Measurements from ENCODE around the gene TPK1. TPM values are rescaled to one million over a fixed set of nuclear protein-coding genes. Genes with fewer than 3 reads are reported as not detected.

Gene TPK1
- total RNA-seq, 1 donor from 2014 or later: 7.3 TPM

DNA sequence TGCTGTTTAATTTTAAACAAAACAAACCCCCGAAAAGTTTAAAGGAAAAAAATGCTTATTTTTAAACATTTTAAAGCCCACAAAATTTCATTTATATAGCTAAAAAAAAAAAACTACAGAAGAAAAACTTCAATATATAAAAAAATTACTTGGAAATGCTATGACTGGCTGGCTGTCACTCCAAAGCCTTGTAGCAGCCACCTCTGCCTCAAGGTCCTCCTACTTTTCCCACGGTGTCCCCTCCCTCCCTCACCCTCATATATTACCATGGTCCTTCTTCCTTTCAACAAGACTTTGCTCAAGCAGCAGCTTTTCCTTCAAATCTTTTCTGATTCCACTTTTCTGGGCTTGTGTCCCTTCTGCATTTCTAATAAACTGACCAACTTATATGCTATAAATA lies 122.0 kb downstream of the TPK1 start:
- Histone ChIP-seq H3K9me3 (ENCODE audit: control insufficient read depth in 3 of 3, low read length in 3 of 3) (no peaks in the 10 kb centered on the region), H3K27ac (ENCODE audit: low read depth, low read length) (no peak overlapping the region), H3K9ac (ENCODE audit: low read depth in 1 of 3, low read length in 3 of 3) (no peak overlapping the region), H3K27me3 (ENCODE audit: control insufficient read depth in 3 of 3, insufficient read depth in 3 of 3, low read length in 3 of 3) (no peaks in the 10 kb centered on the region), H3K4me1 (ENCODE audit: control insufficient read depth in 3 of 3, insufficient read depth in 3 of 3, low read length in 3 of 3) (no peaks in the 10 kb centered on the region), H3K36me3 (ENCODE audit: control insufficient read depth in 3 of 3, insufficient read depth in 3 of 3, low read length in 3 of 3) (no peaks in the 10 kb centered on the region), H3K4me3 (ENCODE audit: low read length in 3 of 3) (no peak overlapping the region)

DNA sequence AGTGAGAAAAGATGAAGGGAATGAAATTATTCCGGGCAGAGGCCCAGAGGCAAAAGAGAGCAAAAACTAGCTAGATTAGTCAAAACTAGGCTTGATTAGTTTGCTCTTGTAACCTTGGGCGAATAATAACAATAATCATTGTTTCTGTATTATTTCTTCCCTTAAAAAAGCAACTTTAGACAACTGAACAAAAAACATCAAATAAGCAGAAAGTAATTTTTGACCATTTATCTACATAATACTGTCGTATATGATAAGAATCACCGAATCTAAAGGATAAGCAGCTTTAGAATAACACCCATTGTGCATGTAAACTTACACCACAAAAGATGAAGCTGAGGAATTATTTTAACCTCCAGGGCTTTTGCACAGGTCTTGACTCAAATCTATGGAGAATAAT lies 125.1 kb downstream of the TPK1 start:
- H3K27me3 ChIP-seq (ENCODE audit: control insufficient read depth in 3 of 3, insufficient read depth in 3 of 3, low read length in 3 of 3): no peaks in the 10 kb centered on the region
- H3K4me1 ChIP-seq (ENCODE audit: control insufficient read depth in 3 of 3, insufficient read depth in 3 of 3, low read length in 3 of 3): no peaks in the 10 kb centered on the region
- H3K4me3 ChIP-seq (ENCODE audit: low read length in 3 of 3): no peak overlapping the region
- H3K9ac ChIP-seq (ENCODE audit: low read depth in 1 of 3, low read length in 3 of 3): no peak overlapping the region
- H3K36me3 ChIP-seq (ENCODE audit: control insufficient read depth in 3 of 3, insufficient read depth in 3 of 3, low read length in 3 of 3): no peaks in the 10 kb centered on the region
- no peak overlapping the region for H3K27ac ChIP-seq (ENCODE audit: low read depth, low read length)
- no peaks in the 10 kb centered on the region for H3K9me3 ChIP-seq (ENCODE audit: control insufficient read depth in 3 of 3, low read length in 3 of 3)

DNA sequence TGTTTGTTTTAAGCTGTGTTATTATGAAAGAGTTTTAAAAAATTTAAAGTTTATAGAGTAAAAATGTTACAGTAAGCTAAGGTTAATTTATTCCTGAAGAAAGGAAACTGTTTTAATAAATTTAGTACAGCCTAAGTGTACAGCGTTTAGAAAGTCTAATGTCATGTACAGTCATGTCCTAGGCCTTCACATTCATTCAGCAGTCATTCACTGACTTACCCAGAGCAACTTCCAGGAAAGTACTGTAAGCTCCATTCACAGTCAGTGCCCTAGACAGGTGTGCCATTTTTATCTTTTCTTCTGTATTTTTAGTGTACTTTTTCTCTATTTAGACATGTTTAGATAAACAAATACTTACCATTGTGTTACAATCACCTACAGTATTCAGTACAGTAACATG lies 126.8 kb downstream of the TPK1 start:
- Histone ChIP-seq H3K4me1 (ENCODE audit: control insufficient read depth in 3 of 3, insufficient read depth in 3 of 3, low read length in 3 of 3) (no peaks in the 10 kb centered on the region), H3K4me3 (ENCODE audit: low read length in 3 of 3) (no peak overlapping the region), H3K27ac (ENCODE audit: low read depth, low read length) (no peak overlapping the region), H3K9me3 (ENCODE audit: control insufficient read depth in 3 of 3, low read length in 3 of 3) (no peaks in the 10 kb centered on the region), H3K27me3 (ENCODE audit: control insufficient read depth in 3 of 3, insufficient read depth in 3 of 3, low read length in 3 of 3) (no peaks in the 10 kb centered on the region), H3K9ac (ENCODE audit: low read depth in 1 of 3, low read length in 3 of 3) (no peak overlapping the region), H3K36me3 (ENCODE audit: control insufficient read depth in 3 of 3, insufficient read depth in 3 of 3, low read length in 3 of 3) (no peaks in the 10 kb centered on the region)

DNA sequence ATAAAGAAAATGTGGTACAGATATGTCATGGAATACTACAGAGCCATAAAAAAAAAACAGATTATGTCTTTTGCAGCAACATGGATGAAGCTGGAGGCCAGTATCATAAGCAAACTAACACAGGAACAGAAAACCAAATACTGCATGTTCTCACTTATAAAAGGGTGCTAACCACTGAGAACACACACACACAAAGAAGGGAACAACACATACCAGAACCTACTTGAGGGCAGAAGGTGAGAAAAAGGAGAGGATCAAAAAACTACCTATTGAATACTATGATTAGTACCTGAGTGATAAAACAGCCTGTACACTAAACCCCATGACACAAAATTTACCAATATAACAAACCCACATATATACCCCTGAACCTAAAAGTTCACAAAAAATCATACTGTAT lies 144.6 kb downstream of the TPK1 start:
- H3K27me3 ChIP-seq (ENCODE audit: control insufficient read depth in 3 of 3, insufficient read depth in 3 of 3, low read length in 3 of 3): no peaks in the 10 kb centered on the region
- H3K4me3 ChIP-seq (ENCODE audit: low read length in 3 of 3): no peak overlapping the region

DNA sequence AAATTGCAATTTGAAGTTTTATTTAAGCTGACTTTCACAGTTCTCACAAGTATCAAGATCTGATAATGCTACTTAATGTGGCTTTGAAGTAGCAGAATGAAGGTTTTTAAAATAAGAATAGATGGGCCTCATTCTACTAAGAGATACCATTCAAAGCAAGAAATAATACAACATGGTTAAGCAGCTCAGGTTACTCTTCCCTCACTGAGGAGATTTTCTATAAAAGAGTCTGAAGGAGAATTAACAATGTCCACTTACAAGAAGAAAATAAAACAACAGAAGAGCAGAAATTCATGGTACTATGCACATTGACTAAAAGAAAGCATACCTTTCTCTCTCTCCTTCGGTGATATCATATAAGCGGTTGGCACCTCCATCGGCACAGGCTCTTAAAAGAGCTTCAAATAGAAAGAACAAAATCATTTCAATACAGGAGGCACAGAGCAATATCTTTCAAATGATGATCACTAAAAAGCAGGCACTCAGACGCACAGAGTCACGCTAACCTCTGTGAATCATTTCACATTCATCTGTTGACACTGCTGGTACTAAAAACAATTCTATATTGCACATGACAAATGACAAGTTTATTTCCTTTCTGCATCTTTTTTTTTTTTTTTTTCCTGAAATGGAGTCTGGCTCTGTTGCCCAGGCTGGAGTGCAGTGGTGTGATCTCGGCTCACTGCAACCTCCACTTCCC lies 153.1 kb downstream of the TPK1 start:
- Histone ChIP-seq H3K27me3 (ENCODE audit: control insufficient read depth in 3 of 3, insufficient read depth in 3 of 3, low read length in 3 of 3) (no peaks in the 10 kb centered on the region), H3K9me3 (ENCODE audit: control insufficient read depth in 3 of 3, low read length in 3 of 3) (no peaks in the 10 kb centered on the region), H3K27ac (ENCODE audit: low read depth, low read length) (no peak overlapping the region), H3K9ac (ENCODE audit: low read depth in 1 of 3, low read length in 3 of 3) (no peak overlapping the region), H3K36me3 (ENCODE audit: control insufficient read depth in 3 of 3, insufficient read depth in 3 of 3, low read length in 3 of 3) (no peaks in the 10 kb centered on the region), H3K4me1 (ENCODE audit: control insufficient read depth in 3 of 3, insufficient read depth in 3 of 3, low read length in 3 of 3) (no peaks in the 10 kb centered on the region), H3K4me3 (ENCODE audit: low read length in 3 of 3) (no peak overlapping the region)

More for the DNA sequence above, 144.6 kb downstream of the TPK1 start:
- Histone ChIP-seq H3K27ac (ENCODE audit: low read depth, low read length) (no peak overlapping the region), H3K4me1 (ENCODE audit: control insufficient read depth in 3 of 3, insufficient read depth in 3 of 3, low read length in 3 of 3) (no peaks in the 10 kb centered on the region), H3K9ac (ENCODE audit: low read depth in 1 of 3, low read length in 3 of 3) (no peak overlapping the region), H3K36me3 (ENCODE audit: control insufficient read depth in 3 of 3, insufficient read depth in 3 of 3, low read length in 3 of 3) (no peaks in the 10 kb centered on the region), H3K9me3 (ENCODE audit: control insufficient read depth in 3 of 3, low read length in 3 of 3) (no peaks in the 10 kb centered on the region)

DNA sequence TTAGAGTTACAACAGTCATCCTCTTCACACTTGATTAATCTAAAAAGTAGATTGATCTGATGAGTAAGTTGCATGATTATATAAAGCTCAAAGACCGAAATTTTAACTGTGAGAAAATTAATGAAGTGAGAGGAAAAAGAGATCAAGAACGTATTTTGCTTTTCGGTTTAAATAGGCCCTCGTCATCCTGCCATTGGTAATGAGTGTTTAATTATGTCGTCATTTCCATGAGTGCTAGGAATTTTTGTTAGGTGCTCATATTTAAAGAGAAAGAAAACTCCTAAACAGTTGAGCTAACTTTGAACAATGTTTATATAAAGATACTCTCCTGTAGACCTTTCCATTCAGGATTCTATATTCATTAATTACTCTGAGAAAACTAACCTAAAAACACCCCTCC lies 159.4 kb downstream of the TPK1 start:
- no peaks in the 10 kb centered on the region for H3K36me3 ChIP-seq (ENCODE audit: control insufficient read depth in 3 of 3, insufficient read depth in 3 of 3, low read length in 3 of 3)
- H3K27ac ChIP-seq (ENCODE audit: low read depth, low read length): no peak overlapping the region
- H3K9me3 ChIP-seq (ENCODE audit: control insufficient read depth in 3 of 3, low read length in 3 of 3): no peaks in the 10 kb centered on the region
- H3K4me1 ChIP-seq (ENCODE audit: control insufficient read depth in 3 of 3, insufficient read depth in 3 of 3, low read length in 3 of 3): no peaks in the 10 kb centered on the region
- no peak overlapping the region for H3K9ac ChIP-seq (ENCODE audit: low read depth in 1 of 3, low read length in 3 of 3)
- H3K4me3 ChIP-seq (ENCODE audit: low read length in 3 of 3): no peak overlapping the region
- H3K27me3 ChIP-seq (ENCODE audit: control insufficient read depth in 3 of 3, insufficient read depth in 3 of 3, low read length in 3 of 3): no peaks in the 10 kb centered on the region

DNA sequence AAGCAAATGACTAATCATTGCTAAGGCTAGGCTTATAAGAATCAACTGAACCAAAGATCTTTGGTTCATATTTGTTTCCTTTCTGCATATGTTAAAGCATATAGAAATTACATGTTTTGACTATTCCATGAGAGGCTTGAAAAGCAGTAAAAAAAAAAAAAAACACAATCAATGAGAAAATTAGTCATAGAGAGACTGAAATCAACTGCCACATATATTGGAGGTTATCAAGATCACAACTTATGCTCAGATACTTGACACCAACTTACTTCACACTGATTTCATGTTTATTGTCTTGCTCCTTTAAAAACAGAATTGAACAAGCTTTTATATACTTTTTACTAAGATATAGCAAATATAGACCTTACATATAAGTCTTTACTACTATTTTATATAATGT lies 161.3 kb downstream of the TPK1 start:
- Histone ChIP-seq H3K9ac (ENCODE audit: low read depth in 1 of 3, low read length in 3 of 3) (no peak overlapping the region), H3K36me3 (ENCODE audit: control insufficient read depth in 3 of 3, insufficient read depth in 3 of 3, low read length in 3 of 3) (no peaks in the 10 kb centered on the region), H3K4me1 (ENCODE audit: control insufficient read depth in 3 of 3, insufficient read depth in 3 of 3, low read length in 3 of 3) (no peaks in the 10 kb centered on the region), H3K27me3 (ENCODE audit: control insufficient read depth in 3 of 3, insufficient read depth in 3 of 3, low read length in 3 of 3) (no peaks in the 10 kb centered on the region), H3K4me3 (ENCODE audit: low read length in 3 of 3) (no peak overlapping the region), H3K27ac (ENCODE audit: low read depth, low read length) (no peak overlapping the region), H3K9me3 (ENCODE audit: control insufficient read depth in 3 of 3, low read length in 3 of 3) (no peaks in the 10 kb centered on the region)

DNA sequence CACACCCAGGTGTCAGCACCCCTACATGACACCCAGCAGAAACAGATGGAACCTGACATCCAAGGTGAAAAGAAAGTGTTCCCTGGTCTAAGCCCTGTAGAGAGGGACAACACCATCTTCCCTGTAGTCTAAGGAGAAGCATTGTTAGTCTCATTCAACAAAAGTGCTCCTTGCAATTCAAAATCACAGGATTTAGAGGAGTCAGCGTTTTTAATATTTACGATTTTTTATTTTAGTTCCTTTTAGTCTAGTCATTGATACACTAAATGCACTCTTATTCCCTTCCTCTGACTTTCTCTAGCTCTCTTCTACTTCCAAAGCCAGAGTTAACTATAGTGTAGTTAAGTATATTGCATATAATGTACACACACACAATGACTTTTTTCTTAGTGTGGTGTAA lies 163.0 kb downstream of the TPK1 start:
- Histone ChIP-seq H3K4me3 (ENCODE audit: low read length in 3 of 3) (no peak overlapping the region), H3K27me3 (ENCODE audit: control insufficient read depth in 3 of 3, insufficient read depth in 3 of 3, low read length in 3 of 3) (no peaks in the 10 kb centered on the region), H3K9me3 (ENCODE audit: control insufficient read depth in 3 of 3, low read length in 3 of 3) (no peaks in the 10 kb centered on the region), H3K4me1 (ENCODE audit: control insufficient read depth in 3 of 3, insufficient read depth in 3 of 3, low read length in 3 of 3) (no peaks in the 10 kb centered on the region), H3K27ac (ENCODE audit: low read depth, low read length) (no peak overlapping the region), H3K9ac (ENCODE audit: low read depth in 1 of 3, low read length in 3 of 3) (no peak overlapping the region), H3K36me3 (ENCODE audit: control insufficient read depth in 3 of 3, insufficient read depth in 3 of 3, low read length in 3 of 3) (no peaks in the 10 kb centered on the region)

DNA sequence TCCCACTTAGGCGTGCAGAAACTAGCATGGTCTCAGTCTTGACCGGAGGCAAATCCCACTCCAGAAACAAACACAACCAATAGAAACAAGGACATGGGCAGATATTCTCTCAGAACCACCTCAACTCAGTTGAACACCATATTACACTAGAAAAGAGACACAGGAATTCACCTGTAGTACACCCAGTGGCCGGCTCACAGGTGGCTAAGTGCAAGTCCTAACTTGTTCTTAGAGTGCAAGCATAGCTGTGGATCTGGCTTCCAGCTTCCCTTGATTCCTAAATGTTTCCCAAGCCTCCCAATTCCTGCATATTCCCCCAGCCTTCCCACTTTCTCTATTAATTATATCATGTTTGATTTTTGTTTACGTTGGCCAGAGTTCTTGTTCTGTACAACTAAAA lies 164.4 kb downstream of the TPK1 start:
- Histone ChIP-seq H3K36me3 (ENCODE audit: control insufficient read depth in 3 of 3, insufficient read depth in 3 of 3, low read length in 3 of 3) (no peaks in the 10 kb centered on the region), H3K4me1 (ENCODE audit: control insufficient read depth in 3 of 3, insufficient read depth in 3 of 3, low read length in 3 of 3) (no peaks in the 10 kb centered on the region), H3K27me3 (ENCODE audit: control insufficient read depth in 3 of 3, insufficient read depth in 3 of 3, low read length in 3 of 3) (no peaks in the 10 kb centered on the region), H3K9me3 (ENCODE audit: control insufficient read depth in 3 of 3, low read length in 3 of 3) (no peaks in the 10 kb centered on the region), H3K27ac (ENCODE audit: low read depth, low read length) (no peak overlapping the region), H3K9ac (ENCODE audit: low read depth in 1 of 3, low read length in 3 of 3) (no peak overlapping the region), H3K4me3 (ENCODE audit: low read length in 3 of 3) (no peak overlapping the region)

DNA sequence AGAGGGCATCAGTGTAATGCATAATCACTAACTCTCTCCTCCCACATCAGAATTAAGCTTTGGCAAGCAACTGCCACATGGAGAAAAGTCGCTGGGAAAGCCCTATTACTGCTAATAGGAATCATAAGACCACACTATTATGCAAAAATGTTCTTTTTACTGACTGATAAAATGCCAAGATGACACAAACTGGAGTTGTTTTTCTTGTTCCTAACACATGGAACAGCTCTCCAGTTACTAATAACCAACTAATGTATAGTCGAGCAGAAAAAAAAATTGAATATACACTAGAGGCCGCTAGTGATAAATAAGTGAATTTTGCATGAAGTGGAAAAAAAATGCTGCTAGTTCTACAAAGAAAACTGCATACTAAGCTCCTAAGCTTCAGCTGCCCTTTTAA lies 165.6 kb downstream of the TPK1 start:
- Histone ChIP-seq H3K4me1 (ENCODE audit: control insufficient read depth in 3 of 3, insufficient read depth in 3 of 3, low read length in 3 of 3) (no peaks in the 10 kb centered on the region), H3K4me3 (ENCODE audit: low read length in 3 of 3) (no peak overlapping the region), H3K27ac (ENCODE audit: low read depth, low read length) (no peak overlapping the region), H3K9me3 (ENCODE audit: control insufficient read depth in 3 of 3, low read length in 3 of 3) (no peaks in the 10 kb centered on the region), H3K9ac (ENCODE audit: low read depth in 1 of 3, low read length in 3 of 3) (no peak overlapping the region), H3K27me3 (ENCODE audit: control insufficient read depth in 3 of 3, insufficient read depth in 3 of 3, low read length in 3 of 3) (no peaks in the 10 kb centered on the region), H3K36me3 (ENCODE audit: control insufficient read depth in 3 of 3, insufficient read depth in 3 of 3, low read length in 3 of 3) (no peaks in the 10 kb centered on the region)
